Kasumi-1 (cell line): ENCODE data around the gene MPP2.
"Not testable (repeated sequence)": the region's sequence is repeated elsewhere in the genome, so short reads cannot be mapped to it uniquely, and the experiment has no call there.

Experiments used
- DNase-seq, 2 experiments: peaks; one replicate each; lab custom pipeline; 2025; lab: John Stamatoyannopoulos, UW

MPP2 gene

GRCh38 chr17:43875476-43876147, 31.7 kb downstream of the MPP2 start:
- DNase-seq = no peak

- no peak for DNase-seq
Observed at GRCh38 chr17:43874293-43874692, 33.0 kb downstream of the MPP2 start.

DNA sequence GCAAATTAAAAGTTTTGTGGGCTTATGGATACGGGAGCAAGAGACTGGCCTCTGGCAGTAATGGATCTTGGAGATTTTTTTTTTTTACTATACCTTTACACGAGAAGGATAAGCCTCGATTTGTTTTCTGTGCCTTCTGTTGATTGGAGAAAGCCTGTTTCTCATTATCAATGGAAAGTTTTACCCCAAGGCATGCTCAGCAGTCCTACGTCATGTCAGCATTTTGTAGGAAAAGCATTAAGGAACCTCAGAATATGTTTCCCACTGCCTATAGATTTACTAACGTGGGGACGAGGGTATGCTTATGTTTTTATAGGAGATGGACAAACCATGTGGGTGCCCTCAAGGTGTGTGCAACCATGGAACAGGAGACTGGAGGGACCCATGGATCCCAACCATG, 33.5 kb downstream of the MPP2 start:
- no peak for DNase-seq

DNA sequence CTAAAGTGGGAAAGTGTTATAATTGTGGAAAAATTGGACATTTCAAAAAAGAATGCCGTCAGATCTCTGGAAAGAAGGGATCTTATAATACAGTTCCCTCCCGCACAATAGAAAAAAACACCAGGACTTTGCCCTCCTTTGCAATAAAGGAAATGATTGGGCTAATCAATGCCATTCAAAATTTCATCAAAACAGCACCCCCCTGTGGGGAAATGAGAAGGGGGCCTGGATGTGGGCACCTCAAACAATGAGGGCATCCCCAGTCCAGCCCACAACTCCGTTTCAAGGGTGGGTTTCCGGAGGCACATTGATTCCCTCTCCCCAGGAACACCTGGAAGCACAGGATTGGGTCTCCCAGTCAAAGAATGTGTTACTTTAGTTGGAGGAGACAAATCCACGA, 34.2 kb downstream of the MPP2 start:
- no peak for DNase-seq

GRCh38 chr17:43871946-43872690, 35.2 kb downstream of the MPP2 start:
- DNase-seq = no peak

GRCh38 chr17:43869031-43869430, 38.3 kb downstream of the MPP2 start:
- DNase-seq = not testable (repeated sequence)

DNA sequence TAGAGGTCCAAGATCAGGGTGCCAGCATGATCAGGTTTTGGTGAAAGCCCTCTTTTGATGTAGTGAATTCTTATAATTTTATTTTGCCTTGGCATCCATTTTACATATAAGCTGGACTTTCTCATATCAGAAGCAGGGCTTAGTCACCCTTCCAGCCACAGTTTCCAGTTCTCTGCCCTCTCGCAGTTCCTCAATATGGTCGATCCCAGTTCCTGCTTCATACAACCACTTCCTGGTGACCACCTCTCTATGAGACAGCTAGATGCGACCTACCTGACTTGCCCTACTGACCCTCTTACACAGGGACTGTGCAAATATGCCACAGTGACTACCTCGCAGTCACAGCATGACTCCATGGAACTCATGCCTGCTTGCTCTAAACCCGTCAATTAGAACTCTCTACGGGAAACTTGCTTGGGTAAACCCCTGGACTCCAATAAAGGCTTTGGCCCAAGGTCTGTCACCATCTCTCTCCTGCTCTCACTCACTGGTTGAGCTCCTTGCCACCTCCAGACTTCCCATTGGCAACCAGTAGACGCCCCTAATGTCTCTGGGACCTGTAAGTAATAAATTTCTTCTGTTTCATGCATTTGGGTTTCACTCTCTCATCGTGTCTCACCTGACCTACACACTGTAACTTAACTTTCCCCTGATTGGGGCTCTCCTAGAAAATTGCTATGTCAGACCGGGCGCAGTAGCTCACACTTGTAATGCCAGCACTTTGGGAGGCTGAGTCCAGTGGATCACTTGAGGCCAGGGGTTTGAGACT, 38.9 kb downstream of the MPP2 start:
- no peak for DNase-seq

DNA sequence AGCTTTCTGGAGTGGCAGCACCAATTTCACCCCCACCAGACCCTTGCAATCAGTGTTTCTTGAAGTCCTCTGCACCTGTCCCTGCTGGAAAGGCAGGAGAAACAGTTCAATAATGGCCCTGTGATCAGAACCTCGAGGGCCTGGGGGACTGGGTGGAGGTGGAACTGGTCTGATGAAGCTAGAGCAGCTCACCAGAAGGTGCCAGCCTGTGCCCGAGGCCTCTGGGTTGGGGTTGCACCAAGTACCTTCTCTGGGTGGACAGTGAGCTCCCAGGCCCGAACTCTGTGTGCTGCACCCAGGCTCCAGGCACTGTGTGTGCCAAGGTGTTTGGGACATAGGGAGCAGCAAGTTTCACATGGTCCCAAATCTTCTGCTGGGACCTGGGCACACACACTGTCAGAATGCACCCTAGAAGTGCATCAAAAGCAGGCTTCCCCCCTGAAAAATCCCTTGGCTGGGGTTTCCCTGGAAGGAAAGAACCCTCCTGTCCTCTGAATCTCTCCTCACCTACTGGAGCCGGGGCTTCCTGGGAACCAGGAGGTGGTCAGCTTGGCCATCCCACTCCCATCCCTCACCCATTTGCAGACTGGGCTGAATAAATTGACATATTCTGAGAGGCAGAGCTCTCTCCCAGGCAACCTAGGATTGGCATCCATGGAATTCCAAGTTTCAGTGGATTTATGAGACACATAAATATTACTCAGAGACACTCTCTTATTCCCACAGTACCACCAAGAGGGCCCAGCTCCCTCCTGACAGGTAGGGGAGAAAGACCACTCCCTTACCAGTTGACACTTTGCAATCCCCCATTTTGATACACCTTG, 43.0 kb downstream of the MPP2 start:
- no peak for DNase-seq

DNA sequence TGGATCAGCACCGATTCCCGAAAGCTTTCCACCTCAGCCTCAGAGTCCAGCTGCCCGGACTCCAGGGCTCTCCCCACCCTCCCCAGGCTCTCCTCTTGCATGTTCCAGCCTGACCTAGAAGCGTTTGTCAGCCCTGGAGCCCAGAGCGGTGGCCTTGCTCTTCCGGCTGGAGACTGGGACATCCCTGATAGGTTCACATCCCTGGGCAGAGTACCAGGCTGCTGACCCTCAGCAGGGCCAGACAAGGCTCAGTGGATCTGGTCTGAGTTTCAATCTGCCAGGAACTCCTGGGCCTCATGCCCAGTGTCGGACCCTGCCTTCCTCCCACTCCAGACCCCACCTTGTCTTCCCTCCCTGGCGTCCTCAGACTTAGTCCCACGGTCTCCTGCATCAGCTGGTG, 45.4 kb downstream of the MPP2 start:
- DNase-seq = no peak

GRCh38 chr17:43860927-43861622, 46.3 kb downstream of the MPP2 start:
- DNase-seq = no peak

- DNase-seq = no peak
Observed at GRCh38 chr17:43860077-43860725, 47.1 kb downstream of the MPP2 start.

- DNase-seq = no peak
Observed at GRCh38 chr17:43857957-43858600, 49.3 kb downstream of the MPP2 start.

DNA sequence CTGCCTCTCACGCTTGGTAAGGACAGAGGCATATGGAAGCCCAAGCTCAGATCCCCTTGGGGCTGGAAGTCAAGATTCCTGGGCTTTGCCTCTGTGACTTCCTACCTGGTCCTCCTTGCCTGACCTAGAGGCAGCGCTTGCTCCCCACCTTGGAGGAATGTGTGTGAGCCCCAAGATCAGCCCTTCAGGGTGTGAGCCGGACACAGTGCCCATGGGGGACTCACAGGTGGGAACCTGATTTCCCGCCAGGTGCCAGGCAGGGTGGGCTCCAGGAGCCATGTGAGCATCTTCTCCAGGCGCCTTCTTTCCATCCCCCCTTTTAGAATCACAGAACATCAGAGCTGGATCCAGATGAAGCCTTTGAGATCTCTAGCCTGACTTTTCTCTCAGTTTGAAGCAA, 50.2 kb downstream of the MPP2 start:
- no peak for DNase-seq

- no peak for DNase-seq
Observed at GRCh38 chr17:43856141-43856540, 51.2 kb downstream of the MPP2 start.

DNA sequence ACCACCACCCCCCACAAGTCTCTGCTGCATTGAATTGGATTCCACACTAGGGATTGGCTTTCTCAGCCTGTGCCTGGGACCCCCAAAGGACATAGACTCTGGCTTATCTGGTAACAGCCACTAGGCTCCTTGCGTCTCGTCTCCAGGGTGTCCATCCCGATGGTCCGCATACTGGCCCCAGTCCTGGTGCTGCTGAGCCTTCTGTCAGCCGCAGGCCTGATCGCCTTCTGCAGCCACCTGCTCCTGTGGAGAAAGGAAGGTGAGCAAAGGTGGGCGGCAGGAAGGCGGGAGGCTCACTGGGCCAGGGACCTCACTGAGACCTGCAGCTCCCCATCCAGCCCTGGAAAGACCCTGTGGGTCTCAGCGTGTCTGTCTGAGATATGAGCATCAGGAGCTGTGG, 52.3 kb downstream of the MPP2 start:
- no peak for DNase-seq

DNA sequence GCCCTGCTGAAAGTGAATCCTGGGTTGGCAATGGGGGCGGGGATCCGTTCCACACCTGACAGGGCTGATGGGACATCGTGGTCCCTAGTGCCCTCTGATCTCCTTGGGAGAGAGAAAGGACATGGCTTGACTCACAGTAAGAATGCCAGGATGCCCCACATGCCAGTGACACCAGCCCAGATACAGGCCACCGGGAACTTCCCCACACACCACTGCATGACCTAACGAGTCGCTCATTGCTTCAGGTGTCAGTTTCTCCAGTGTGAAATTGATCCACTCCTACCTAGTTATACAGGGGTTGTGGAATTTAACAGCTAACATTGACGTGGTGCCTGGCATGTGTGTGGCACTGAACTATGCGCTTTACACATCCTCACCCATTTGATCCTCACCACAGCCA, 52.8 kb downstream of the MPP2 start:
- DNase-seq = no peak

GRCh38 chr17:43853546-43853945, 53.8 kb downstream of the MPP2 start:
- no peak for DNase-seq

GRCh38 chr17:43852571-43852970, 54.8 kb downstream of the MPP2 start:
- no peak for DNase-seq

- DNase-seq = no peak
Observed at GRCh38 chr17:43849116-43849515, 58.2 kb downstream of the MPP2 start.

DNA sequence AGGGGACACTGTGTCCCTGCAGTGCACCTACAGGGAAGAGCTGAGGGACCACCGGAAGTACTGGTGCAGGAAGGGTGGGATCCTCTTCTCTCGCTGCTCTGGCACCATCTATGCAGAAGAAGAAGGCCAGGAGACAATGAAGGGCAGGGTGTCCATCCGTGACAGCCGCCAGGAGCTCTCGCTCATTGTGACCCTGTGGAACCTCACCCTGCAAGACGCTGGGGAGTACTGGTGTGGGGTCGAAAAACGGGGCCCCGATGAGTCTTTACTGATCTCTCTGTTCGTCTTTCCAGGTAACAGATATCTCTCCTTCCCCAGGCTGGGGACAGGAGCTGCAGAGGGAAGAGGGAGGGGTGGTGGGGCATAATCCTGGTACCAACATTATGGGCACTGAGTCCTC, 58.7 kb downstream of the MPP2 start:
- no peak for DNase-seq

DNA sequence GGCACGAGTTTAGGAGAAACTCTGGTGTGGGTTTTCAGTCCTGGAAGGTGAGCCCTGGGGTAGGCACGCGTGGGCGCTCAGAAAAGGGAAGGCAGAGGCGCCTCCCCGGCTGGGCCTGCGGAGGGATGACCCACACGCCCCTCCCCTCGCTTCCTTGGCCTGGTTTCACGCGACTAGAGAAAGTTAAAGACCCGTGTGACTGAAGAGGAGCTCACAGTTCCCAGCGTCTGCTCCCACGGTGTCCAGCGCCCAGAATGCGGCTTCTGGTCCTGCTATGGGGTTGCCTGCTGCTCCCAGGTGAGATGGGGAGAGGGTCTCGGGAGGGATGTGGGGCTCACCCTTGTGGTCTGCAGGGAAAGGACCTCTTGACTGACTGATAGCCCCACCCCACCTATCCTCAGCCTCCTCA, 60.4 kb downstream of the MPP2 start, which contains the start of gene CD300LG:
TSS of gene CD300LG (plus strand) at position 214 of the 409 bp plus-strand sequence. CDS start at position 255, 41 bp downstream.
- DNase-seq = no peak
